GM12801 (cell line): ENCODE results near the gene PIEZO2.

Source experiments
- TF ChIP-seq, protein P1 (sequence below): IDR thresholded peaks from one replicate; pipeline ENCODE4 v1.5.1; 2011; ENCODE audit warnings: control low read depth; ENCODE audit not compliant: insufficient read length; ENCODE audit errors: extremely low read depth

Gene PIEZO2

DNA sequence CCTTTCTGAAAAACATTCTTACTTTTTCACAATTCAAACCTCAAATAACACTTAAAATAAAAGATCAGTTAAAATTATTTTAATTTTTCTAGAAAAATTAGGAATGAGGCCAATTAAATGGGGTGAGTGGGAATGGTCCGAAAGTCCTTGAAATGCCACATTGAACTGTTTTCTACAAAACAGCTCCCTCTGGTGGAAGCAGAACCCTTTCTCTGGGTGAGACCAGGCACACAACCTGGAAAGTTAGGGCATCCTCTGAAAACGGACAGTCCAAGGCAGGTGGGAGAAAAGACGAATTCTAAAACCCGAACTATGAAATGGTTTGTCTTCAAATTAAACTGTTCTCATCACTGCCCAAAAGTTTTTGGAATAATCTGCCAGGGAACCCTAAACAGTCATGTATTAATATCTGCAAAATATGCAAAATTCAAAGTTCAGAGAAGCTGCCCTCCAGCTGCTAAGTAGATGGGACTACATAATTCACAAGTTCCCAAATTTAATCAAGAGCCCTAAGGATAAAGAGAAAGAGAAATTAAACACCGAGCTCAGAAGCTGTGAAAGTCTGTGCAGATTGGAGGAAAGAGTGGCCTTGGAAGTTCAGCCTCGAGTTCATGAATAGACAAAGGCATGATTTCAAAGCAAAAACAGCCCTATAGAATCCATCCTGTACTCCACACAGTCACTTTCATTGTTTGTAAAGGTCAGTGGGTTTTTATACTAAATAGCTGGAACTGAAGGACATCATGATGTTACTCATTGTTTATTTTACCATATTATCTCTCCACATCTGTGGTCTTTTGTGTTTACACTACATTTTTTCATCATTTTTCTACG is 108.3 kb downstream of the PIEZO2 start:
- TF ChIP-seq, protein P1, sequence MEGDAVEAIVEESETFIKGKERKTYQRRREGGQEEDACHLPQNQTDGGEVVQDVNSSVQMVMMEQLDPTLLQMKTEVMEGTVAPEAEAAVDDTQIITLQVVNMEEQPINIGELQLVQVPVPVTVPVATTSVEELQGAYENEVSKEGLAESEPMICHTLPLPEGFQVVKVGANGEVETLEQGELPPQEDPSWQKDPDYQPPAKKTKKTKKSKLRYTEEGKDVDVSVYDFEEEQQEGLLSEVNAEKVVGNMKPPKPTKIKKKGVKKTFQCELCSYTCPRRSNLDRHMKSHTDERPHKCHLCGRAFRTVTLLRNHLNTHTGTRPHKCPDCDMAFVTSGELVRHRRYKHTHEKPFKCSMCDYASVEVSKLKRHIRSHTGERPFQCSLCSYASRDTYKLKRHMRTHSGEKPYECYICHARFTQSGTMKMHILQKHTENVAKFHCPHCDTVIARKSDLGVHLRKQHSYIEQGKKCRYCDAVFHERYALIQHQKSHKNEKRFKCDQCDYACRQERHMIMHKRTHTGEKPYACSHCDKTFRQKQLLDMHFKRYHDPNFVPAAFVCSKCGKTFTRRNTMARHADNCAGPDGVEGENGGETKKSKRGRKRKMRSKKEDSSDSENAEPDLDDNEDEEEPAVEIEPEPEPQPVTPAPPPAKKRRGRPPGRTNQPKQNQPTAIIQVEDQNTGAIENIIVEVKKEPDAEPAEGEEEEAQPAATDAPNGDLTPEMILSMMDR, result no peak

GRCh38 chr18:11040359-11040758 is 109.0 kb downstream of the PIEZO2 start:
- TF ChIP-seq, protein P1, result no peak

DNA sequence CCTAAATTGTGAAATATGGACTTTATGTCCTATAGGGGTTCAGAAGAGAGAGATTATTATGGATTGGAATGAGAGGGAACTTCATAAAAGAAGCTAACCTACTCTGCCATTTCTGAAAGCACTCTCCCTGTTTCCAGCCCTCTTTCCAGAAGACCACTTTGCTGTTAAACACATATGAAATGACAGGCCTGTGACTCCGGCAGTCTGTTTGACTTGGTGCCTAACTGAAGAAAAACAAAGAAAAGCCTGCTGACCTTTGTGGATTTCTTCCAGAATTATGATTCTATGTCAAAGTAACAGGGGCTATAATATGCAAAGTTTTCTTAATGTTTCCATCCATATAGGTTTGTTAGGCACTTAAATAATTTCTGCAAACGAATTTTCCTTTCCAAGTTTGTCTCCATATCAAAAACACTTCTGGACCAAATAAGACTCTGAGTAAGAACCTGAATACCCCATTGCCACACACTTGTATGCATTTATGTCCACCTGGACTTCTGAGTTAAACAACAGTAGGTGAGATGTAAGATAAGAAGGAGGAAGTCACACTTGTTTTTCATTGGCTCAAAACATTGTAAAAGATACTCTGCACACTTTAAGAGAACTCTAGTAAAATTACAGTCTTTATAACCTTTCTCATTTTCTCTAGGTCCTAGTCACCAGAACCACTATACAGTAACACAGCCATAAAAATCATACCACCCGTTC is 111.7 kb downstream of the PIEZO2 start:
- TF ChIP-seq, protein P1, result no peak

- TF ChIP-seq, protein P1, result no peak
These were observed 113.4 kb downstream of the PIEZO2 start for GRCh38 chr18:11035814-11036495.

DNA sequence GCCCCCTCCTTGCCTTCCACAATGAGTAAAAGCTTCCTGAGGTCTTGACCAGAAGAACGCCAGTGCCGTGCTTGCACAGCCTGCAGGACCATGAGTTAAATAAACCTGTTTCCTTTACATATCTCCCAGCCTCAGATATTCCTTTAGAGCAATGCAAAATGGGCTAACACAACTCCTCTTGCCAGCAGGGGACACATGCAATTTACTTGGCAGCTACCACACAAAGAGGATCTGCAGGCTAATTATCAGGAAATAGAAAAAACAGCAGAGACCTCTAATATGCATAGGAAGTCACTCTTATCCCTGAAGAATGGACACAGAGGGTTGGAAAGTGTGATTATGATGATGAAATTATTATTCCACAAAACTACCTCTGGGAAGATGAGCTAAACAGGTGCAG is 114.0 kb downstream of the PIEZO2 start:
- TF ChIP-seq, protein P1, result no peak

GRCh38 chr18:11034884-11035283 is 114.5 kb downstream of the PIEZO2 start:
- TF ChIP-seq, protein P1, result no peak

- TF ChIP-seq, protein P1, result no peak
These were observed 115.9 kb downstream of the PIEZO2 start for GRCh38 chr18:11033503-11033902.
